Kidney capillary endothelial cell (primary cell): Measurements from ENCODE around the gene YBX1.
"Not testable (repeated sequence)": the region's sequence is repeated elsewhere in the genome, so short reads cannot be mapped to it uniquely, and the experiment has no call there.

Experiments used
- DNase-seq: peaks from one replicate; pipeline ENCODE4 v3.0.0-alpha.2; 2018; ENCODE audit warnings: low spot score

Gene YBX1

GRCh38 chr1:42690477-42691156, 8.4 kb downstream of the YBX1 start:
- no peak for DNase-seq

DNA sequence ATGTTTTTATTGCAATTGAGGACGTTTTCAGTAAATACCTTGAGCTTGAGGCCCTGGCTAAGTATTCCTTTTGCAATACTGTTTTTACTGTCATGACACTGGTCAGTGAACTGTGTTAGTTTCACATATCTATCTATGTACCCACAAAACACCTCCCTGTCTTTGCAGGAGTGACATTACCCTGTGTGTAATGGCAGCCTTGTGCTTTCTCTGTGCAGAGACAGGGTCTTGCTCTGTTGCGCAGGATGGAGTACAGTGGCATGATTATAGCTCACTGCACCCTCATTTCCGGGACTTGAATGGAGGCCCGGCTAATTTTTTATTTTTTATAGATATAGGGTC, 8.9 kb downstream of the YBX1 start:
- no peak for DNase-seq

DNA sequence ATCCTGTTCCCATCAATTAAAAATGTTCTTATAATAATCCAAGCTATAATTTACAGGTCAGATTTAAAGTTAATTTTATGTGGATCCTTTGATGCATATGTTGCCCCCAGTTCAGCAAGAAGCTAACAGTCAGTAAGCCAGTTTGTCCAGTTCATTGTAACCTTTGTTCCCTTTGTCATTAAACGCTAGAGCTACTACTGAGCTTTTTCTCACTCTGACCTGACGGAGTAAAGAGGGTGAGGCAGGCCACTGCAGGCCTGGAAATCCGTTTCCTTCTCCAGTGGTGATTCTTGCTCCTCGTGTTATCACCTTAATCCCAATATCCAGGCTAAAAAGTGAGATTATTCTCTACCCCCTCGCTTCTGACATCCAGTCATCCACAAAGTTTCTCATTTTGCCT, 10.2 kb downstream of the YBX1 start:
- no peak for DNase-seq

GRCh38 chr1:42692911-42693310, 10.7 kb downstream of the YBX1 start:
- DNase-seq = no peak

- DNase-seq = no peak
These were observed 16.0 kb downstream of the YBX1 start for GRCh38 chr1:42698081-42698813.

DNA sequence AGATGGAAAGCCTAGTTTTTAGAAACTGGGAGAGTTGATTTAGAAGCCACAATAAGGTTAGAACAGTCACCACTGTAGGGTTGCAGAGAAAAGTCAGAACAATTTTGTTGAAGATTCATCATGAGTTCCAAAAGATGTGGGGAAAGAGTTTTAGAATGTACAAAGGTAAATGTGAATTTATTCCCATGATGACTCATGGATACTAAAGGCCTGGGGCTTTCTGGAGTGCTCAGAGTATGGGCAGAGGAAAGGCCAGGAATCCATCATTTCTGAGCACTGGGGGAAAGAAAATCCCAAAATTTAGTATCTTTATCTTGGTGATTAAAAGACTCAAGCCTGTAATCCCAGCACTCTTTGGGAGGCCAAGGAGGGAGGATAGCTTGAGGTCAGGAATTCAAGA, 17.8 kb downstream of the YBX1 start:
- no peak for DNase-seq

GRCh38 chr1:42703888-42704464, 21.8 kb downstream of the YBX1 start:
- no peak for DNase-seq

- not testable (repeated sequence) for DNase-seq
These were observed 30.6 kb downstream of the YBX1 start for GRCh38 chr1:42712808-42713207.

DNA sequence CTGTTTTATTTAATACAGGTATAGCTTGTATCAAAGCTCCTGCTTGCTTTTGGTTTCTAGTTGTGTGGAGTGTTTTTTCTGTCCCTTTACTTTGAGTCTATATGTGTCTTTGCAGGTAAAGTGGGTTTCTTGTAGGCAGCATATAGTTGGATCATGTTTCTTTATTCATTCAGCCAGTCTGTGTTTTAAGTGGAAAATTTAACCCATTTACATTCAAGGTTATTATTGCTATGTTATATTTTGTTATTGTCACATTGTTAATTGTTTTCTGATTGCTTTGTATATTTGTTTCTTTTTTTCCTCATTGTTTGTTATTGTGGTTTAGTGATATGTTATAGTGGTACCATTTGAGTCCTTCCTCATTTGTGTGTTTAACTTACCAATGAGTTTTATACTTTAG, 31.1 kb downstream of the YBX1 start:
- DNase-seq = no peak

DNA sequence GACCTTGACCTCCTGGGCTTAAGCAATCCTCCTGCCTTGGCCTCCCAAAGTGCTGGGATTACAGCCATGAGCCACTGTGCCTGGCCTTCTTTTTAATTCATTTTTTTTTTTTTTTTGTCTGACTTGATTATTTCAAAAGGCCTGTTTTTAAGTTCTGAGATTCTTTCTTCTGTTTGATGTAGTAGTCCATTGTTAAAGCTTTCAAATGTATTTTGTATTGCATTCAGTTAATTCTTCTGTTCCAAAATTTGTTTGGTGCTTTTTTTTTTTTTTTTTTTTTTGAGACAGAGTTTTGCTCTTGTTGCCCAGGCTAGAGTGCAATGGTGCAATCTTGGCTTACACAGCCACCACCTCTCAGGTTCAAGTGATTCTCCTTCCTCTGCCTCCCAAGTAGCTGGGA, 32.2 kb downstream of the YBX1 start:
- DNase-seq = not testable (repeated sequence)

DNA sequence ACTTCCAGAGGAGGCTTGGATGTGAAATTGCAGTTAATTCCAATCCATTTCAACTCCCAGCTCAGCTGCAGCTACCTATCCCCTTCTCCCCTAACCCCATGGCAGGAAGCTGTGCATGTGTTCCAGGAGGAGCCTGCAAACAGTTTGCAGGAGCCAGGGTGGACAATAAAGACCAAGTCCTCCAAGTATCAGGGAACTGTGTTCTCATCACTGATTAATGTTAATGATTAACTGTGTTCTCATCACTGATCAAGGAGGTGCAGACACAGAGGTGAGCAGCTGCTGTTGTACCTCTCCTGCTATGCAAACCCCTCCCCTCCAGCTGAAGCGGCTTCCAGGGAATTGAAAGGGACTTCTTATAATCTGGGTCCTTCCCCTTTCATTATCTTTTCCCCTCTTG, 38.6 kb downstream of the YBX1 start:
- no peak for DNase-seq

- DNase-seq = no peak
These were observed 39.7 kb downstream of the YBX1 start for GRCh38 chr1:42721926-42722325.

DNA sequence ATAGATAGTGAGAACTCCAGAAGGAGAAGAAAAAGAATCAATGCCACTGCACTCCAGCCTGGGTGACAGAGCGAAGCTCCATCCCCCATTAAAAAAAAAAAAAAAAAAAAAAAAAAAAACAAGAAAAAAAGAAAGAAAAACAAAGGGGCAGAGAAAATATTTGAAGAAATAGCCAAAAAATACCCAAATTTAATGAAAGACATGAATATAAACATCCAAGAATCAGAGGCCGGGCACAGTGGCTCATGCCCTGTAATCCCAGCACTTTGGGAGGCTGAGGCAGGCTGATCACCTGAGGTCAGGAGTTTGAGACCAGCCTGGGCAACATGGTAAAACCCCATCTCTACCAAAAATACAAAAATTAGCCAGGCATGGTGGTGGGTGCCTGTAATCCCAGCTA, 40.2 kb downstream of the YBX1 start:
- DNase-seq = not testable (repeated sequence)

DNA sequence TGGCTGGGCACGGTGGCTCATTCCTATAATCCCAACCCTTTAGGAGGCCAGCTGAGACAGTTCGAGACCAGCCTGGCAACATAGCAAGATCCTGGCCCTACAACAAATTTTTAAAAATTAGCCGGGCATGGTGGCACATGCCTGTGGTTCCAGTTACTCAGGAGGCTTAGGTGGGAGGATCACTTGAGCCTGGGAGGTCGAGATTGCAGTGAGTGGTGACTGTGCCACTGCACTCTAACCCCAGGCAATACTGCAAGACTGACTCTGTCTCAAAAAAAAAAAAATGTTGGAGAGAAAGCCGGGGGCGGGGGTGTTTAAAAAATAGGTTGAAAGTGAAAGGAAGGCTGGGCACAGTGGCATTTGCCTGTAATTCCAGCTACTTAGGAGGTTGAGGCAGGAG, 41.3 kb downstream of the YBX1 start:
- DNase-seq = no peak

DNA sequence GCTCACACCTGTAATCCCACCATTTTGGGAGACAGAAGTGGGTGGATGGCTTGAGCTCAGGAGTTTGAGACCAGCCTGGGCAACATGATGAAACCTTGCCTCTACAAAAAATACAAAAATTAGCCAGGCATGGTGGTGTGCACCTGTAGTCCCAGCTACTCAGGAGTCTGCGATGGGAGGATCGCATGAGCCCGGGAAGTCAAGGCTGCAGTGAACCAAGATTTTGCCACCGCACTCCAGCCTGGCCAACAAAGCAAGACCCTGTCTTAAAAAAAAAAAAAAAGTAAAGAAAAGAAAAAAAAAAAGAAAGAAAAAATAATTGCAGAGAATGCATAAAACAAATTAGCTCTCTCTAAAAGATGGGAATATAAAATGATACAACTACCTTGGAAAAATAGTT, 43.6 kb downstream of the YBX1 start:
- DNase-seq = not testable (repeated sequence)

- no peak for DNase-seq
These were observed 47.8 kb downstream of the YBX1 start for GRCh38 chr1:42730002-42730401.

DNA sequence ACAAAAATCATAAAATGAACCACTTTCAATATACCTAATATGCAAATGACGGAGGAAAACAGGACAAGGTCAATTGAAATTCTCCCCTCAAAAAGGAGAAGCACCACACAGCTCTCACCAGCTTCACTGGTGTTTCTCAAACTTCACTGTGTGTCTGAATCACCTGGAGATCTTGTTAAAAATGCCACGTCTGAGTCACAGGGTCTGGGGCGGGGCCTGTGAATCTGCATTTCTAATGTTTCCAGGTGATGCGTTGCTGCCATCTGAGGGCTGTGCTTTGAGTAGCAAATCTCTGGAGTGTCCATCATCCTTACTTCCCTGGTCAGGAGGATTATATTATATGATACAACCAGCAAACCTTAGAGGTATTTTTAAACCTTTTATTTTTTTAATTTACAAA, 48.8 kb downstream of the YBX1 start:
- no peak for DNase-seq

DNA sequence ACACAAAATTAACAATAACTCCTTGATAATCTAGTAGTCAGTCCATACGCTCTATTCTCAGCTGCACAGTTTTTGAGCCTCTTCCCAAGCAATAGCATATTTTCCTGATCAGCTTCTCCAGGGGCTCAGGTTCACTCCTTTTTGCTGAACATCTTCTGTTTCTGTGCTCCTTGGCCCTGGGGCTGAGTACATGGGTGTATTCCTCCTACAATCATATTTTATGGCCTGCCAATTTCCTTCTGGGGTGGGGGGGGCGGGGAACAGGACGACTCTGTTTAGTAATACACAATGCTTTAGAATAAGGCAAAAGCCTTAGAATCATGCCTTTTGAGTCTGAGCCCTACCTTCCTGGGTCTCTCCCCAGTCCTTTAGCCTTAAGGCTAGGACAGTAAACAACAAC, 49.4 kb downstream of the YBX1 start:
- no peak for DNase-seq

GRCh38 chr1:42732126-42732680, 50.0 kb downstream of the YBX1 start:
- DNase-seq = no peak

DNA sequence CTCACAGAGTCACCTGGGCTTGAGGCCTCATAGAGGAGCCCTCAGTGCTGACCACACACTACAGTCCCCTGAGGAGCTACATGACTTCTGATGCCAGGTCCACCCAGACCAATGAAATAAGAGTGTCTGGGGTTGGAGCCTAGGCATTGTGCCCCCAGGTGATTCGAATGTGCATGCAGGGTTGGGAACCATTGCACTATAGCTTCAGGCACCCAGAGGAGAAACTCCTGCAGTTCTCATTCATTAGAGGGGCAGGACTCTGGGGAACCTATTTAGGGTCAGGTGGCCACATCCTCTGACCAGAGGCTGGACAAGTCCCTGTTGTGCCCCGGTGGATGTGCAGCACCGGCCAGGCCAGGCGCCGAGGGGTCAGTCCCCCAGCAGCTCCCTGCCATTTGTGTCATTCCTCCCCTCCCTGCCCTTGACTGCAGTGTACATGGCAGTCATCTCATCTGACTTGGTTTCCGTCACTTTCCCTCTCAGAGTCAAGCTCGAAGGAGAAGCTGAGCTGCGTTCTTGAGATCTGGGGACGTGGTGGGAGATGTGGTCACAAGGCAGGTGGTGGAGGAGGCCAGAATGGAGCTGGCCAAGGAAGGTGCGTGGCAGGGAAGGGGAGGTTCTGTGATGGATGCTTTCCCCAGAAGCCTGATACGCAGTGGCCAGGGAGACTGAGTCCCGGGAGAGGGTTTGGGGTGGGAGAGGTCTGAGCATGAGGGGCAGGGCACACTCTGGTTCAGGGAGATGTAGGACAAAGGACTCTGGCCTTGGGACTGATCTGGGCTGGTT, 51.4 kb downstream of the YBX1 start:
- no peak for DNase-seq

DNA sequence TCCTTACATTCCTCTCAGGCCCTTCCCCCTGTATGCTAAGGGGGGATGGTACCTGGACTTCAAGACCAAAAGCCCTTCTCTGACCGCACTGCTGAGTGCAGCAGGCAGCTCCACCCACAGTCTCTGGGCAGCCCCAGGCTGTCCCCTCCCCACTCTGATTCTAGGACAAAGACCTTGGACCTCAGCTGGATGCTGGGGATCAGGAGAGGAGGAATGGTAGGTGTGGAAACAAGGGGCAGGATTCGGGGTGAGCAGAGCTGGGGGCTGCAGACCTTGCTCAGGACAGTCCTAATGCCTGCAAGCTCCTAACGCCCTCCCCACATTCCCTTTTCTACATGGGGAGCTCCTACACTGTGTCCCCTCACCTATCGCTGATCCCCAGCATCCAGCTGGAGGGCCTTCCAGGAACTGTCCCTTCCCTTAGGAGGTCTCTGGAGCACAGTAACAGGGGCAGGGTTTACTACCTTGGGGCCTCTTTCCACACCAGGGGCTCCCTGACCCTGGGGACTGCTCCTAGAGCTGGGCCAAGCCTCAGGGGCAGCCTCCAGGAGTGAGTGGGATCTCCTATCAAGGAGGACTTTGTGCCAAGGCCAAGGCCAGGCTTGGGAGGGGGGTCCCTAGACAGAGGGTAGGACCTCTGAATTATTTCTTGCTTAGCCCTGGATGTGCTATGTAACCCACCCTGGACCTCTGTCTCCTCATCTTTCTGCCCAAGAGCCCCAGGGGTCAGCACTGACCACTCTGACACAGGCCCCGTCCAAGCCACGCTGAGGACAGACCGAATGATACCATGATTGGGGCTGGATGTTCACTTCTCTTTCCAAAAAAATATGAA, 52.2 kb downstream of the YBX1 start:
- DNase-seq = no peak

DNA sequence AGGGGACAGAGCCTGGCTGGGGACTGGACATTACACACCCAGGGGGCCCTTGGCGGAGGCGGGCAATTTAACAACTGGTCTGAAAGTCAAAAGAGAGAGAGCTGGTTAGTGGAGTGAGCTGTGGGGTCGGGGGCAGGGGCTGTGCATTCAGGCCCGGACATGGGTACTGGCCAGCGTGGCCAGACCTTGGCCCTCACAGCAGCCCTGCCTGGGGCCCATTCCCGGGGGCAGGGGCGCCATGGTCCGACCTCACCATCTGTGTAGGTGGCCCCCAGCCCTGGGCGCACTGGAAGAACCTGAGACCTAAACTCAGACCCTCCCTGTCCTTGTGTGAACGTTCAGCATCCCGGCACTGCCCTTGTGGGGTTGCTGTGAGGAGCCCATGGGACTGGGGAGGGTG, 52.8 kb downstream of the YBX1 start:
- DNase-seq = no peak
